Loucy (cell line): ENCODE data around the gene ORC3.

ENCODE experiments used
- H2AFZ ChIP-seq: fragments of 200-600 bp; sonication (generic); 2 replicates; pipeline ENCODE4 v1.6.0; 2016; ENCODE audit warnings: antibody characterized with exemption, mild to moderate bottlenecking, low read length, moderate library complexity
- H3F3A ChIP-seq: fragments of 200-600 bp; 2 replicates; pipeline ENCODE4 v1.6.0; 2016; ENCODE audit warnings: antibody characterized with exemption, low read depth, mild to moderate bottlenecking
- H3K27me3 ChIP-seq: fragments of 200-600 bp; sonication (generic); 2 replicates; pipeline ENCODE4 v1.6.1; 2014; ENCODE audit warnings: low read length, mild to moderate bottlenecking; ENCODE audit not compliant: insufficient read depth, poor library complexity, severe bottlenecking
- H3K36me3 ChIP-seq: fragments of 200-600 bp; sonication (generic); 2 replicates; pipeline ENCODE4 v1.6.1; 2016; ENCODE audit warnings: low read length; ENCODE audit not compliant: insufficient read depth
- H3K4me1 ChIP-seq: fragments of 200-600 bp; sonication (generic); 2 replicates; pipeline ENCODE4 v1.5.1; 2014; ENCODE audit warnings: low read length, mild to moderate bottlenecking; ENCODE audit not compliant: insufficient read depth, poor library complexity, severe bottlenecking
- H3K4me2 ChIP-seq: fragments of 200-600 bp; sonication (generic); 2 replicates; pipeline ENCODE4 v1.6.0; 2014; ENCODE audit warnings: antibody characterized with exemption, low read length, low read depth, mild to moderate bottlenecking; ENCODE audit not compliant: poor library complexity, severe bottlenecking
- H3K4me3 ChIP-seq: fragments of 200-600 bp; sonication (generic); 2 replicates; pipeline ENCODE4 v1.5.1; 2014; ENCODE audit warnings: low read length, mild to moderate bottlenecking, mixed read lengths; ENCODE audit not compliant: poor library complexity, severe bottlenecking
- H3K79me2 ChIP-seq: fragments of 200-600 bp; sonication (generic); 2 replicates; pipeline ENCODE4 v1.6.1; 2014; ENCODE audit warnings: low read length; ENCODE audit not compliant: insufficient read depth
- H3K9ac ChIP-seq: fragments of 200-600 bp; sonication (generic); 2 replicates; pipeline ENCODE4 v1.6.0; 2014; ENCODE audit warnings: mild to moderate bottlenecking, low read depth, low read length, moderate library complexity; ENCODE audit not compliant: poor library complexity, severe bottlenecking
- H3K9me2 ChIP-seq: fragments of 200-600 bp; sonication (generic); replicated peaks from 2 replicates; pipeline ENCODE4 v1.6.1; 2016; ENCODE audit warnings: low read depth, low read length, mixed read lengths
- H3K9me3 ChIP-seq: fragments of 200-600 bp; sonication (generic); 2 replicates; pipeline ENCODE4 v1.6.1; 2014; ENCODE audit warnings: mild to moderate bottlenecking, antibody characterized with exemption, low read length, low read depth; ENCODE audit not compliant: insufficient read depth
- H4K20me1 ChIP-seq: fragments of 200-600 bp; sonication (generic); 2 replicates; pipeline ENCODE4 v1.6.0; 2014; ENCODE audit warnings: antibody characterized with exemption, low read length, mild to moderate bottlenecking; ENCODE audit not compliant: insufficient read depth, poor library complexity, severe bottlenecking
- CTCF ChIP-seq: fragments of 200-600 bp; sonication (generic); conservative IDR thresholded peaks from 2 replicates; pipeline ENCODE4 v1.5.1; 2014; ENCODE audit warnings: mild to moderate bottlenecking, antibody characterized with exemption, low read length
- EZH2phosphoT487 ChIP-seq: fragments of 200-600 bp; IDR thresholded peaks from 2 replicates; pipeline ENCODE4 v1.6.1; 2018; ENCODE audit warnings: antibody characterized with exemption, mild to moderate bottlenecking, moderate library complexity, borderline replicate concordance

The ORC3 gene

DNA sequence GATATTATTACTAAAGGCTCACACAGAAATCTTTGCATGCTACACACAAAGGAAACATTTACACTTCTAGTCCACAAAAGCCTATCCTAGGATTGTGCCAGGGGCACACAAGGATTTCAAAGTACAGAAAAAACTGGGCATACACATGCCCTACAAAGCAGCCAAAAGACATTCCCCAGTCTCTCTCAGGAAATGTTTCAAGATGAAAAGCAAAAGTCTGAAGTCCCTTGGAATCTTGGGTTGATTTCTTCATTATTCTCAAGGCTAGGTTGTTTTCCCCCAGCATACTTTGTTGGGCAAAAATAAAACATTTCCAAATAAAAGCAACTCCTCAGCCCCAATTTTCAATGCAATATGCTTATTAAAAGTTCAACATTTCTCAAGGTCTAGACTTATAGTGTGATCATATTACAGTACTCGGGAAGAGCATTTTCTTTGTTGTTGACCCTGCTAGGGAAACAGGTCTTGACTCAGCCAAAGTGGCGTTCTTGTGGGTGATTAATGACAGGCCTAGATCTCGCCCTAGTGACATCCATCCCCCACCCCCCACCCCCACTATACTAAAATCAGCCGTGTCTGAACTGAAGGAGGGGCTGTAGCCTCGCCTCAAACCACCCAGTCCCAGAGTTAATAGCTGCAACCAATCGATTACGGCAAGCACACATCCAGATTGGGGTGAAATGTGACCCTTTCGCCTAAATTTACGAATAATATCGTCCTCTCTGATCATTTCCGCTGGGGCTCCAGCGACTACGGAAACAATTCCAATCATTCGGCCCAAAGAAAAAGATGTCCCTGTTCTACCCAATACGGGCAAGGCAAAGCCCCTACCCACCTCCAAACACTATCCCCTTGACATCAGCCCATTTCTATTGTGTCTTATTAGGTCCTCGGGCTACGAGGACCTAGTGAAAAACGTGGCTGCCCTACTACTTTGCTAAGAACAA is 110.7 kb downstream of the ORC3 start:
- Histone ChIP-seq H3K36me3 (no peaks in the 10 kb centered on the region; the same call in 1 of the 2 replicates), H3K79me2 (peaks cover 63% of the 10 kb centered on the region), H3K4me2 (peak overlapping the region; percentile 94), H3F3A (no peaks in the 10 kb centered on the region), H4K20me1 (peaks cover 53% of the 10 kb centered on the region), H2AFZ (peak overlapping the region; percentile 84; the same call in 1 of the 2 replicates), H3K9me2 (no peaks in the 10 kb centered on the region), H3K9me3 (no peaks in the 10 kb centered on the region), H3K4me3 (peak overlapping the region; percentile 99), H3K4me1 (peaks cover 27% of the 10 kb centered on the region), H3K27me3 (peaks cover 12% of the 10 kb centered on the region), H3K9ac (peak overlapping the region; percentile 98)
- no peak for TF ChIP-seq CTCF

GRCh38 chr6:87701344-87701675 is 111.4 kb downstream of the ORC3 start:
- Histone ChIP-seq H3F3A (no peaks in the 10 kb centered on the region), H3K4me1 (peaks cover 26% of the 10 kb centered on the region), H3K9ac (peak overlapping the region; percentile 98), H3K36me3 (no peaks in the 10 kb centered on the region; the same call in 1 of the 2 replicates), H4K20me1 (peaks cover 46% of the 10 kb centered on the region), H3K79me2 (peaks cover 57% of the 10 kb centered on the region), H3K27me3 (peaks cover 12% of the 10 kb centered on the region), H3K4me3 (peak overlapping the region; percentile 99), H3K9me2 (no peaks in the 10 kb centered on the region), H2AFZ (peak overlapping the region; percentile 84), H3K9me3 (no peaks in the 10 kb centered on the region), H3K4me2 (peak overlapping the region; percentile 94)
- TF ChIP-seq EZH2phosphoT487 (no peak), CTCF (no peak)

DNA sequence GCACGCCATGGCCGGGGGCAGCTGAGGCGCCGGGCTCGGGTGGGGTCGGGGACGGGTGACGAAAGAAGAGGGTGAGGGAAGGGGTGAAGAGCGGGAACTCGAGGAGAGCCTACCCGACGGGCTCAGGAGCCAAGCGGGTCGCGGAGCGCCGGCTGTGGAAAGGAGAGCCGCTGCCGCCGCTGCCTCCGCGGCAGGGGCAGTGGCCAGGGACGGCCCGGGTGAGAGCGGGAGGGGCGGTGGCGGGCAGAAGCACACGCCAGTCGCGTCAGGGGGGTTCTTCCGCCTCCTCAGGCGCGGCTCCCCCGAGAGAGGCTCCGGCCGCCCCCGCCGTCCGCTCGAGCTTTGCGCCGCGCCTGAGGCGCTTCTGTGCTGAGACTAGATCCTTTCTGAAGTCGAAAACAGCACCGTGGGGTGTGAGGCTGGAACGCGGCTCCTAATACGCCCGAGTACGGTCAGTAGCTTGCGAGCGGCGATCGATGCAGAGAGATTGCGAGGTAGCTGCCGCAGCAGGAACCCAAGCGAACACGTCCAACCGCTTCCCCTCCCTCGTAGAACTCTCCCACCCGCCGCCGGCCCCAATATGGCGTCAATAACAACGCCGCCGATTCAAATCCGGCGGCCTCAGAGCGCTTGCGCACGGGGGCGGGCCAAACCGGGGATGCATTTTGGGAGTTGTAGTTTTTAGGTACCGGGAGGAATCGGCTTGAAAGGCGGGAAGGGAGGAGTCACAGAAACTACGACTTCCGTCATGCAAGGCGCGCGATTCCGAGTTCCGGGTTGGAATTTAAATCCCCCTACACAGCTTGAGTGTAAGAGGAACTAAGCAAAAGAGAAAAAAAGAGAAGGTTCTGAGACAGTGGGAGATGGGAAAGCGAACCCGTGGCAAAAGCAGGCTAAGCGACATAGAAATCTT is 112.0 kb downstream of the ORC3 start, which contains the start of gene AKIRIN2:
Gene AKIRIN2 (minus strand): TSS at position 558 of the 913 bp plus-strand sequence. CDS start 549 bp downstream, at position 9.
- peak within 1 kb of the TSS; percentile 95 for H2AFZ ChIP-seq
- H3K4me2 ChIP-seq, result peak within 1 kb of the TSS; percentile 94
- peak within 1 kb of the TSS; percentile 98 for H3K9ac ChIP-seq
- peaks cover 26% of the 10 kb centered on the region for H3K4me1 ChIP-seq
- H3K27me3 ChIP-seq, result peaks cover 12% of the 10 kb centered on the region
- no peaks in the 10 kb centered on the region; the same call in 1 of the 2 replicates for H3K36me3 ChIP-seq
- no peaks in the 10 kb centered on the region for H3F3A ChIP-seq
- no peak for TF ChIP-seq CTCF
- H3K9me2 ChIP-seq, result no peaks in the 10 kb centered on the region
- H3K9me3 ChIP-seq, result no peaks in the 10 kb centered on the region
- peak within 1 kb of the TSS; percentile 99 for H3K4me3 ChIP-seq
- H3K79me2 ChIP-seq, result peaks cover 50% of the 10 kb centered on the region
- peaks cover 45% of the 10 kb centered on the region for H4K20me1 ChIP-seq
